Measurements from ENCODE around the gene AMZ1.
"Not testable (repeated sequence)": the region's sequence is repeated elsewhere in the genome, so short reads cannot be mapped to it uniquely, and the experiment has no call there.

AMZ1 gene

GRCh38 chr7:2720024-2720423, 32.0 kb downstream of the AMZ1 start:
- H3K4me3 ChIP-seq (ENCODE audit: control insufficient read depth, low read depth, low read length): no peak overlapping the region
- TF ChIP-seq CTCF (conservative IDR thresholded peaks at IDR 0.05; ENCODE audit: control insufficient read depth, insufficient read depth, low read depth, low read length): no peak
- DNase-seq (ENCODE audit: low read depth): no peak

GRCh38 chr7:2721842-2722241, 33.8 kb downstream of the AMZ1 start:
- H3K4me3 ChIP-seq (ENCODE audit: control insufficient read depth, low read depth, low read length): no peak overlapping the region
- no peak for TF ChIP-seq CTCF (conservative IDR thresholded peaks at IDR 0.05; ENCODE audit: control insufficient read depth, insufficient read depth, low read depth, low read length)
- DNase-seq (ENCODE audit: low read depth): no peak

GRCh38 chr7:2722591-2722990, 34.6 kb downstream of the AMZ1 start:
- H3K4me3 ChIP-seq (ENCODE audit: control insufficient read depth, low read depth, low read length): no peak overlapping the region
- DNase-seq (ENCODE audit: low read depth): no peak
- no peak for TF ChIP-seq CTCF (conservative IDR thresholded peaks at IDR 0.05; ENCODE audit: control insufficient read depth, insufficient read depth, low read depth, low read length)

- TF ChIP-seq CTCF (conservative IDR thresholded peaks at IDR 0.05; ENCODE audit: control insufficient read depth, insufficient read depth, low read depth, low read length): no peak
- no peak overlapping the region for H3K4me3 ChIP-seq (ENCODE audit: control insufficient read depth, low read depth, low read length)
- DNase-seq (ENCODE audit: low read depth): no peak
Measured at GRCh38 chr7:2723138-2723850, 35.3 kb downstream of the AMZ1 start.

- not testable (repeated sequence) for DNase-seq (ENCODE audit: low read depth); H3K4me3 ChIP-seq (ENCODE audit: control insufficient read depth, low read depth, low read length)
Measured at GRCh38 chr7:2724036-2724435, 36.0 kb downstream of the AMZ1 start.

GRCh38 chr7:2724453-2725177, 36.6 kb downstream of the AMZ1 start:
- no peak for DNase-seq (ENCODE audit: low read depth)
- no peak for TF ChIP-seq CTCF (conservative IDR thresholded peaks at IDR 0.05; ENCODE audit: control insufficient read depth, insufficient read depth, low read depth, low read length)
- no peak overlapping the region for H3K4me3 ChIP-seq (ENCODE audit: control insufficient read depth, low read depth, low read length)
